Stromal cell of bone marrow (primary cell): ENCODE results near the gene MAPT.

Experiments
- DNase-seq: peaks from one replicate; pipeline ENCODE4 v3.0.0-alpha.2; 2012; ENCODE audit warnings: low read depth

MAPT gene

DNA sequence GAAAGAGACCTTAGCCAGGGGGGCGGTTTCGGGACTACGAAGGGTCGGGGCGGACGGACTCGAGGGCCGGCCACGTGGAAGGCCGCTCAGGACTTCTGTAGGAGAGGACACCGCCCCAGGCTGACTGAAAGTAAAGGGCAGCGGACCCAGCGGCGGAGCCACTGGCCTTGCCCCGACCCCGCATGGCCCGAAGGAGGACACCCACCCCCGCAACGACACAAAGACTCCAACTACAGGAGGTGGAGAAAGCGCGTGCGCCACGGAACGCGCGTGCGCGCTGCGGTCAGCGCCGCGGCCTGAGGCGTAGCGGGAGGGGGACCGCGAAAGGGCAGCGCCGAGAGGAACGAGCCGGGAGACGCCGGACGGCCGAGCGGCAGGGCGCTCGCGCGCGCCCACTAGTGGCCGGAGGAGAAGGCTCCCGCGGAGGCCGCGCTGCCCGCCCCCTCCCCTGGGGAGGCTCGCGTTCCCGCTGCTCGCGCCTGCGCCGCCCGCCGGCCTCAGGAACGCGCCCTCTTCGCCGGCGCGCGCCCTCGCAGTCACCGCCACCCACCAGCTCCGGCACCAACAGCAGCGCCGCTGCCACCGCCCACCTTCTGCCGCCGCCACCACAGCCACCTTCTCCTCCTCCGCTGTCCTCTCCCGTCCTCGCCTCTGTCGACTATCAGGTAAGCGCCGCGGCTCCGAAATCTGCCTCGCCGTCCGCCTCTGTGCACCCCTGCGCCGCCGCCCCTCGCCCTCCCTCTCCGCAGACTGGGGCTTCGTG lies at the start of gene MAPT:
Gene MAPT, plus strand, starts transcription at position 533 of the 763 bp plus-strand sequence. CDS start 67,784 bp downstream, outside the sequence.
- peak; percentile 73 for DNase-seq

DNA sequence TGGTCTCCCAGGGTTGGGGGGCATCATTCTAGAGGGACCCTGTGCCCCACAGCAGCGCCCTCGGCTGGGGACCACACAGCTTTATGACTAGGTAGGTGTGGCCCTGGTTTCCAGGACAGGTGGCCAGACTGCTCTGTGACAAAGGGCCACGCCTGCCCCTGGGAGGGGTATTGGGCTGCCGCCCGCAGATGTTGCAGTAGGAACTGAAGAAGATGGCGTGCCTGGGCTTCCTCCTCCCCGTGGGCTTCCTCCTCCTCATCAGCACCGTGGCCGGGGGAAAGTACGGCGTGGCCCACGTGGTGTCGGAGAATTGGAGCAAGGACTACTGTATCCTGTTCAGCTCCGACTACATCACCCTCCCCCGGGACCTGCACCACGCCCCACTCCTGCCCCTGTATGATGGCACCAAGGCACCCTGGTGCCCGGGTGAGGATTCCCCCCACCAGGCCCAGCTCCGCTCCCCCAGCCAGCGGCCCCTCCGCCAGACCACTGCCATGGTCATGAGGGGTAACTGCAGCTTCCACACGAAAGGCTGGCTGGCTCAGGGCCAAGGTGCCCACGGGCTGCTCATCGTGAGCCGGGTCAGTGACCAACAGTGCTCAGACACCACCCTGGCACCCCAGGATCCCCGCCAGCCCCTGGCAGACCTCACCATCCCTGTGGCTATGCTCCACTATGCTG lies 49.5 kb upstream of the MAPT start, which contains the start of gene SPPL2C:
Gene SPPL2C, plus strand, starts transcription at position 187 of the 681 bp plus-strand sequence. Its CDS starts 26 bp downstream, at position 213.
- no peak for DNase-seq

DNA sequence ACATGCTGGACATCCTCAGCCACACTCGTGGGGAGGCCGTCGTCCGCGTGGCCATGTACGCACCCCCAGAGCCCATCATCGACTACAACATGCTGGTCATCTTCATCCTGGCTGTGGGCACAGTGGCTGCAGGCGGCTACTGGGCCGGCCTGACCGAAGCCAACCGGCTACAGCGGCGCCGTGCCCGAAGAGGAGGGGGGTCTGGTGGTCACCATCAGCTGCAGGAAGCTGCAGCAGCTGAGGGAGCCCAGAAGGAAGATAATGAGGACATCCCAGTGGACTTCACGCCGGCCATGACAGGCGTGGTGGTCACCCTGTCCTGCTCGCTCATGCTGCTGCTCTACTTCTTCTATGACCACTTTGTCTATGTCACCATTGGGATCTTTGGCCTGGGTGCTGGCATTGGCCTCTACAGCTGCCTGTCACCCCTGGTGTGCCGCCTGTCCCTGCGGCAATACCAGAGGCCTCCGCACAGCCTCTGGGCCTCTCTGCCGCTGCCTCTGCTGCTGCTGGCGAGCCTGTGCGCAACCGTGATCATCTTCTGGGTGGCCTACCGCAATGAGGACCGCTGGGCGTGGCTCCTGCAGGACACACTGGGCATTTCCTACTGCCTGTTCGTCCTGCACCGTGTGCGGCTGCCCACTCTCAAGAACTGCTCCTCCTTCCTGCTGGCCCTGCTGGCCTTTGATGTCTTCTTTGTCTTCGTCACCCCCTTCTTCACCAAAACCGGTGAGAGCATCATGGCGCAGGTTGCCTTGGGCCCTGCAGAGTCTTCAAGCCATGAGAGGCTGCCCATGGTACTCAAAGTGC lies 48.8 kb upstream of the MAPT start:
- DNase-seq: no peak

DNA sequence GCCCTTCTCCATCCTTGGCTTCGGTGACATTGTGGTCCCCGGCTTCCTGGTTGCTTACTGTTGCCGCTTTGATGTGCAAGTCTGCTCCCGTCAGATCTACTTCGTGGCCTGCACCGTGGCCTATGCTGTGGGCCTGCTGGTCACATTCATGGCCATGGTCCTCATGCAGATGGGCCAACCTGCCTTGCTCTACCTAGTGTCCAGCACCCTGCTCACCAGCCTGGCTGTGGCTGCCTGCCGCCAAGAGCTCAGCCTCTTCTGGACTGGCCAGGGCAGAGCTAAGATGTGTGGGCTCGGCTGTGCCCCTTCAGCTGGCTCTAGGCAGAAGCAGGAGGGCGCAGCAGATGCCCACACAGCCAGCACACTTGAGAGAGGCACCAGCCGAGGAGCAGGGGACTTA lies 48.1 kb upstream of the MAPT start:
- DNase-seq: no peak

DNA sequence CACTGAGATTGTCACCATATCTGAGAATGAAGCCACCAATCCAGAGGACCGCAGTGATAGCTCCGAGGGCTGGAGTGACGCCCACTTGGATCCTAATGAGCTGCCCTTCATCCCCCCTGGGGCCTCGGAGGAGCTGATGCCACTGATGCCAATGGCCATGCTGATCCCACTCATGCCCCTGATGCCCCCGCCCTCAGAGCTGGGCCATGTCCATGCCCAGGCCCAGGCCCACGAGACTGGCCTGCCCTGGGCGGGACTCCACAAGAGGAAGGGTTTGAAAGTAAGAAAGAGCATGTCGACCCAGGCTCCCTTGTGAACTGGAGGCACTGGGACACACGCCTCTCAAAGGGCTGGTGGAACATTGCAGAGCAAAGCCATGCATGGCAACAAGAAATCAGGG lies 47.7 kb upstream of the MAPT start:
- DNase-seq: no peak

DNA sequence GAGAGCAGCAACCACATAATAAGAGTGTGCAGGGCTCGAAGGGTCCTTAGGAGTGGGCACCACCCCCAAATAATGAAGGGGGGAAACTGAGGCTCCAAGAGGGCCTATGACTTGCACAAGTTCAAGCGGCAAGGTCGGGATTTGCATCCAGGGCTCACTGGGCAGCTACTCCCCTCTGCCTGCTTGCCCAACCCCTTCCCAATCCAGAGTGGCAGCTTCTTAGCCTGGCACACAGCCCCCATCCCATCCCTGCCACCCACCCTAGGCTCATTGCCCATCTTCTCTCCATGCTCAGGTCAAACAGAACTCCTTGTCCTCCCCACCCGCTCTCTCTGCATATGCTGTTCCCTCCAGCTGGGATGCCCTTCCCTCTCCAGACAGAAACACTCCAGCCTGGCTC lies 47.3 kb upstream of the MAPT start:
- no peak for DNase-seq

DNA sequence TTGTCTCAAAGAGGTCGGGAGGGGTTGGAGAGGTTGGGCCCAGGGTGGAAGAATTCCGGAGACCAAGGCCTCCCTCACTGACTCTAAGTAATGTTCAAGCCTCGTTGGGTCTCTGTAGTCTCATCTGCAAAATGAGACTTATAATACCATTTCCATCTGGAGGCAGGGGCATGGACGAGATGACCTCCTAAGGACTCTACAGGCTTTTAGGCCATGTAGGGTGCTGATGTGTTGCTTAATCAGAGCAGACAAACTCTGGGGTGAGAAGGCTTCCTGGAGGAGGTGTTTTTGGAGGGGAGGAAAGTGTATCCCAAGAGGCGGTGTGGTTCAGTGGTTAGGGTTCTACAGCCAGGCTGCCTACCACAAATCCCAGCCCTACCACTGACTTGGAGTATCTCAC lies 46.6 kb upstream of the MAPT start:
- DNase-seq: no peak

DNA sequence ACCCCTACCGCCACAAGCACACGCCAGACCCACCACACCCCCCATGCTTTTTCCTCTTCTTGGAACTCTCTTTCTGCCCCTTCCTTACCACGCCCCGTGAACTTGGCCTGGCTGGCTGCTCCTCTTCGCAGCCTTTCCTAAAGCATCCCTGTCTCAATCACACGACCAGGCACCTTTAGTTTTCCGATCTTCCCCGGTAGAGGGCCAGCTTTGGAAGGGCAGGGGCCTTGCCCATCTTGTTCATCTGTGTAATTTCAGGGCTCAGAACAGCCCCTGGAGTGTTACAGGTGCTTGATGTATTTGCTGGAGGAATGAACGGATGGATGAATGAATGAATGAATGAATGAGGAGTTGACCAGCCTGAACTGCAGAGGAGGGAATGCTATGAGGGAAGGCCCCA lies 45.9 kb upstream of the MAPT start:
- no peak for DNase-seq

DNA sequence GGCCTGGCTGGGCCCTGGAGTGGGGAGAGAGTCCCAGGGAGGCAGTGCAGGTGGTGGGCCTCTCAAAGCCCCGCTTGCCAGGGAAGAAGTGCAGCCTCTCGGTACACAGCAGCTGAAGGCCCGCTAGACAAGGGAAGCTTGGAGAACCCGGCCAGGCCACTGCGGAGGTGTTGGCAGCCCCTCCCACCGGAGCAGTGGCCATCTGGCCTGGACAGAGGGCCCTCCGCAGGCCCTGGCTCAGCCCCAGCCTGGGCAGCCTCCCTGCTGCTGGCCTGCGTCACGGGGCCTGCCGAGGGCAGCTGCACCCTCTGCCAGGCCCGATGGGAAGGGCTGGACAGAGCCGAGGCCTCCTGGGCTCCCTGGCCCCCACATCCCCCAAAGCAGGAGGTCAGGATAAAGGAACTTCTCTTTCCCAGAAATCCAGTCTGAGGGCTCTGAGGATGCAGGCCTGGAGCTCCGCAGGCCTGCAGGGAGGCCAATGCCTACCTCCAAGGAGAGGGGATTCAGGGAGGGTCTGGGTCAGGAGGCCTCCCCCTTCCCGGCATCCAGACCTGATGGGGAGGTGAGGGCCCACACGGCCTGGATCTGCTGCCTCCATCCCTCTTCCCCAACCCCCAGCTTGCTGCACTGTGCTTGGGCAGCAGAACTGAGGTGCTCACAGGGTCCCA lies 45.4 kb upstream of the MAPT start:
- DNase-seq: no peak

DNA sequence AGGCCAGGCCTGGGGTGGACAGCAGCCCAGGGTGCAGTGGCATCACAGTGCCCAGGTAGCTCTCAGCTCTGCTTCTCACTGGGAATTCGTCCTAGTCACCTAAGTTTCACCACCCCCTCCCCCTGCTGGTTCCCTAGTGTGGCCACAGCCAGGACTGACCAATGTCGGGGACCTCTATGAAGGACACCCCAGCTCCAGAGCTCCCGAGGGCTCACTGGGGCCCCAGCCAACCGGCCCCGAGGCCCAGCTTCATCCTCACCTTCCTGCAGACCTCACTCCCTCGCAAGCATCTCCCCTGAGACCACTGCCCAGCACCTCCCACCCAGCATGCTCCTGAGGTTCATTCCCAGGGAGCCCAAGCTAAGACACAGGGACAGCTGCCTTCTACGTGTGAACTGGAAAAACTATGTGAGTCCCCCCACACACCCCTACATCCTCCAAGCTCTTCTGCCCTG lies 44.8 kb upstream of the MAPT start:
- no peak for DNase-seq

DNA sequence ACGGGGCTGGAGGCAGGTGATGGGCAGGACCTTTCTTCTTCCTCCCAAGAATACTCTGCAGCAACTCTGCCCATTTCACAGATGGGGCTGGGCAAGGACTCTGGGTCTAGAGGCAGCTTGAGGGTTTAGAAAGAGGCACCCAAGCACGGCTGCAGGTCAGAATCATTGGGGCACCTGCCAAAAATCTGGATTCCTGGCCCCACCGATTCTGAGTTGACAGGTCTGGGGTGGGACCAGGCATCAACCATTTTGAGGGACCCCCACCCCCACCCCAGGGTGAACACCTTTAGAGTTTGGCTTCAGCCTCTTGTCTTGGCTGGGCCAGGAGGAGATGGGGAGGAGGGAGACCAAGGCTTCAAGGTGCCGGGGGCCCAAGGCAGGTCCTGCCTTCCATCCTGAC lies 44.3 kb upstream of the MAPT start:
- no peak for DNase-seq

DNA sequence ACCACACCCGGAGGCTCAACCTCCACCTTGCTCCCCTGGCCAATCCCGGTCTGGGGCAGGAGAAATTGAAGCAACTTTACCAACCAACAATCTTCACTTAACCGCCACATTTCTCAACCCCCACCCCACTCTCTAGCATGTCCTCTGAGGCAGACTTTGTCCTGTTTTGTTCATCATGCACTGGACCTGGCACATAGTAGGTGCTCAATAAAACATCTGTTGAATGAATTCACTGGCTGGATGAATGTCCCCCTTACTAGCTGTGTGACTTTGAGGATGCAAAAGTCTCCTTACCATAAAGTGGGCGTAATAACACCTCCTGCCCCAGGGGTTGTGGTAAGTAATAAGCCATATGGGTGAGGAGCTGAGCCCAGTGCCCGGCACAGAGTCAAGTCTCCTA lies 43.9 kb upstream of the MAPT start:
- DNase-seq: no peak

DNA sequence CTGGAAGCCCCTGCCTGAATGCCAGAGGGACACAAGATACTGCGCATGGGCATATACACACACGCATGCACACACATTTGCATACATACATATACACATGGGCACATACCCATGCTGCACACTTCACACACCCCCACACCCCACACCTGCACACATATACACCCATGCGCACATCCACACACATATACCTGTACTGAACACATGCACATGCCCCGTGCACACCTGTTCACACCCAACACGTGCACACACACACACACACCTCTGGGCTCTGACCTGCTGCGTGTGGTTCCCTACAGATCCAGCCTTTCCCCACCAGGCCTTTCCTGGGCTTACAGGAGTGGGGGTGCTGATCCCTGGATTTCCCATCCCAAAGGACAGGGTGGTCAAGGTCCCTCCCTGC lies 43.3 kb upstream of the MAPT start:
- no peak for DNase-seq

DNA sequence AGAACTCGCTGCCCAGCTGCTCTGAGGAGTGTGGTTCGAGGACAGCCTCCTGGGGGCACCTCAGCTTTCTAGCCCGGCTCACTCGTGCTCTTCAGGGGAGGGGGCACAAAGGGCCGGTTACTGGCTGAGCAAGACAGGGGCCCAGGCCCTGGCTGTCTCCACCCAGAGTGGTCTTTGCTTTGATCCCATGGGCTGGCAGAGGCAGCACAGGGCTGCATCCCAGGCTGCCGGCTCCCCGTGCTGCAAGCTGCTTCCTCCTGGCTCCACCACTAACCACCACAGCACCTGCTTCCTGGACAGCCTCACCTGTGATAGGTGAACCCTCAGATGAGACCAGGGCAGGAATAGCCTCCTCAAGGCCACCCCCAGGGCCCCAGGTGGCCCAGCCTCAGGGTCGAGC lies 42.9 kb upstream of the MAPT start:
- DNase-seq: no peak

DNA sequence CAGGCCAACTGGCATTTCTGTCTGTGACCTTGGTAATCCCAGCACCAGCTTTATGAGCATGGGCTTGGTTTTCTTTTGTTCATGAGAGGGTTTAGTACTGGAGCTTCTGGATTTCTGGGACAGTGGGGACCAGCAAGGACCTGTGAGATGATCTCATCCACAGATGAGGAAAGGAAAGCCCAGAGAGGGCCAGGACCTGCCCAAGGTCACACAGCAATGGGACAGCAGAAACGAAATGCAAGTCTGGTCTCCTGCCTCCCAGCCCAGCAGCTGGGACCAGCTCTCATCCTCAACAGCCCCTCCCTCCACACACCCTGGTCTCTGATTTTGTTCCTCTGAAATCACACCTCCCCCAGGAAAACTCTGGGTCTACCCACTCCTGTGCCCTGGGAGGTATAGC lies 42.5 kb upstream of the MAPT start:
- no peak for DNase-seq

DNA sequence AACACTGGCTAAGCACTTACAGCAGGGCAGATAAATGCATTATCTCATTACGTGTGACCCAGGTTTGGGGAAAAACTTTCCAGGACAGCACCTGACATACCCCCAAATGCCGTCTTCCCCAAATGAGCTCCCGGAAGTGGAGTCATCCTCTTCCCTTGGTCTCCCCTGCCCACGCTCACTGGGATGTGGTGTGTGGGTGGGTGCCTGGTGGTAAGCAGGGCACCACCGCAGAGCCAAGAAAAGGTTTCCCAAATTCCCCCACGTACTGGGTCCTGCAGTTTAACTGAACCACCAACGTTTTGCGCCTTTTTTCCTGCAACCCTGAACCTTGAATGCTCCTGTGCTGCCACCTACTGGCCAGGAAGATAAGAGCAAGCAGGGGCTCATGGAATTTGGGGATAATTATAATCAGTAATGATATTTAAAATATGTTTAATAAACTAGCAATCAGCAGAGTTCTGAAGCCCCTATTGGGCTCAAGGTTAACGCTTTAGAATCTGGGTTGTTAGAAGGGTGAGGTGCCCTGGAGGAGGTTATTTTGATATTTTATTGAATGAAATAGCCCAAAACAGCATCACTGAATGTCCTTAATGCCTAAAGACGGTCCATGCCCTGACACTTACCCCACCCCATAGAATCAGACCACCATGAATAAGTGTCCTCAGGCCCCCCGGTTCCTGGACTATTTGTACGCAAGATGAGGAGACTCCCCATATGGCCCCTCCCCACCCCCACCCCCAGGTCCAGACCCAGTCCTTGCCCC lies 41.6 kb upstream of the MAPT start:
- peak; percentile 18 for DNase-seq

DNA sequence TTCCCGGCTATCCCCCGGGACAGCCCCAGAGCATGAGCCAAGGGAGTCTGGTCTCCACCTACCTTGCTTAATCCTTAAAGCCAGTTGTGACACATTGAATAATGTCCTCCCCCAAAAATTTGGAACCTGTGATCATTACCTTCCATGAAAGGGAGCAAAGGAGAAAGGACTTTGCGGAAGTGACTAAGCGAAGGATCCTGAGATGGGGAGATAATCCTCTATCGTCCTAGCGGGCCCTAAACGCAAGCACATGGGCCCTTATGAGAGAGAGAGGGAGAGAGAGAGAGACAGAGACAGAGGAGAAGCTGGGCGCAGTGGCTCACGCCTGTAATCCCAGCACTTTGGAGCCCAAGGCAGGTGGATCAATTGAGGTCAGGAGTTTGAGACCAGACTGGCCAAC lies 40.1 kb upstream of the MAPT start:
- DNase-seq: no peak

DNA sequence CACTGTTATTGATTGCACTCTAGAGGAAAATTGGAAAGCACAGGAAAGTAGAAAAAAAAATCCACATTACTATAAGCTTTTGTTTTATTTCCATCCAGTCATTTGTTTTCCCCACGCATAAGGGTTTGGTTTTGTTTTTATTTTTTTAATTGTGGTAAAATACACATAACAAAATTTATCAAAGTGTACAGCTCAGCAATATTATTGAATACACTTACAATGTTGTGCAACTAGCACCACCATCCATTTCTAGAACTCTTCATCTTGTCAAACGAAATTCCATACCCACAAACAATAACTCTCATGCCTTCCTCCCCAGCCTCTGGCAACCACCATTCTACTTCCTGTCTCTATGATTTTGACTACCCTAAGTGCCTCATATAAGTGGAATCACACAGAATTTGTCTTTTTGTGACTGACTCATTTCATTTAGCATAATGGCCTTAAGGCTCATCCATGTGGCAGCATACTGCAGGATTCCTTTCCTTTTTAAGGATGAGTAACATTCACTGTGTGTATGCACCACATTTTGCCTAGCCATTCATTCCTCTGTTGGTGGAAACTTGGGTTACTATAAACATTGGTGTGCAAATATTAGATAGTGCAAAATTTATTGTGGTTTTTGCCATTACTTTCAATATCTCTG lies 38.5 kb upstream of the MAPT start:
- DNase-seq: no peak

DNA sequence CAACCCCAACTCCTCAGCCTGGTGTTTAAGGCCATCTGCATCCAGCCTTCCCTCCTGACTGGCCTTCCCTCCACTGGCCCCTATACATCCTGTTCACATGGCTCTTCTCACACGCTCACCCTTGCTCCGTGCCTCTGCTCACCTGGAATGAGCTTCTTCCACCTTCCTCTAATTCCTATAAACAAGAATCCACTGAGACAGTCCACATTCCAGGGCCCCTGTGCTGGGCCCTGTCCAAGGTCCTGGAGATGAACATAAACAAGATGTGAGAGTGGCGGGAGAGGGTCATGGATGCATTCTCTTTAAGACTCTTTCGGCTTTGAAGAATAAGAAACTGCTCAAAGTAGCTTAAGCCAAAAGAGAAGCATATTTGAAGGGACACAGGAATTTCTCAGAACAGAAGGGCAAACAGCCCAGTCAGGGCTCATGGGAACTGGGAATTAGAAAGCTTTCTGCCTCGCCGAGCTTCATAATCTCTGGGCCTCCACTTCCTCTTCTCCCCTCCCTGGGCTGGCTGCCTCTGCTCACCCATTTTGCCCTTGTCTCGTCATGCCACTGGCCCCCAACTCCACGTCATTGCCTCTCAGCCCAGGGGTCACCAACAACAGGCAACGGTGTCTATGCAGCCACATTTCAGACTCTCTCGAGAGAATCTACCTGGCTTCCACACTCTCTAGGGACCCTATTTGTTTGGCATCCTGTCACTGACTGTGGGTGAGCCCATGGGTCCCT lies 36.2 kb upstream of the MAPT start:
- no peak for DNase-seq

DNA sequence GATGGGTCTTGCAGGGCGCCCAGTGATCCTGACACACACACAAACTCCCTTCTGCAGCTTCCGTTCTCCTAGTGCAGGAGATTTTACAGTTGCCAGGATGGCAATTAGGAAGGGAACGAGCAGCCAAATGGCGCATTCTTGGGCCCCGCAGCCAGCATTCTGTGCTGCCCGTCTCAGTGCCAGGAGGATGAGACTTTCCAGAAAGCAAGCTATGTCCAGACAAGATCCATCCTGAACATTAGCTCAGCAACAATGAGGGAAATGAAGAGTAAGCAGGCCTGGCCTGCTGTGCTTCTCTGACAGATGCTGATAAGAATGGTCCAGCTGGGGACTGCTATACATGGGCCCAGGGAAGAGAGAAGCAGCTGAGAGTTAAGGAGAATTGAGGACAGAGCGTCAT lies 33.2 kb upstream of the MAPT start:
- DNase-seq: no peak
